ENCODE measurements around the gene JAKMIP2. TPM values are rescaled to one million over a fixed set of nuclear protein-coding genes. Genes with fewer than 3 reads are reported as not detected.
A peak's percentile ranks its signal among the peaks of the same experiment; 100 is the strongest.
"Not testable (repeated sequence)": the region's sequence is repeated elsewhere in the genome, so short reads cannot be mapped to it uniquely, and the experiment has no call there.

The JAKMIP2 gene
- total RNA-seq, 1 experiment from 2014 or later = not detected

GRCh38 chr5:147661541-147661940 is 121.0 kb downstream of the JAKMIP2 start:
- no peak for DNase-seq
- Histone ChIP-seq H3K4me3 (no peak overlapping the region), H3K27me3 (peaks cover 18% of the 10 kb centered on the region), H3K9me3 (no peaks in the 10 kb centered on the region), H3K36me3 (no peaks in the 10 kb centered on the region)

- Histone ChIP-seq H3K4me3 (no peak overlapping the region), H3K9me3 (no peaks in the 10 kb centered on the region; the same call in none of the 2 replicates), H3K36me3 (no peaks in the 10 kb centered on the region), H3K27me3 (peaks cover 8% of the 10 kb centered on the region; the same call in 1 of the 2 replicates)
- DNase-seq = no peak
Observed at GRCh38 chr5:147659166-147659929, 123.2 kb downstream of the JAKMIP2 start.

DNA sequence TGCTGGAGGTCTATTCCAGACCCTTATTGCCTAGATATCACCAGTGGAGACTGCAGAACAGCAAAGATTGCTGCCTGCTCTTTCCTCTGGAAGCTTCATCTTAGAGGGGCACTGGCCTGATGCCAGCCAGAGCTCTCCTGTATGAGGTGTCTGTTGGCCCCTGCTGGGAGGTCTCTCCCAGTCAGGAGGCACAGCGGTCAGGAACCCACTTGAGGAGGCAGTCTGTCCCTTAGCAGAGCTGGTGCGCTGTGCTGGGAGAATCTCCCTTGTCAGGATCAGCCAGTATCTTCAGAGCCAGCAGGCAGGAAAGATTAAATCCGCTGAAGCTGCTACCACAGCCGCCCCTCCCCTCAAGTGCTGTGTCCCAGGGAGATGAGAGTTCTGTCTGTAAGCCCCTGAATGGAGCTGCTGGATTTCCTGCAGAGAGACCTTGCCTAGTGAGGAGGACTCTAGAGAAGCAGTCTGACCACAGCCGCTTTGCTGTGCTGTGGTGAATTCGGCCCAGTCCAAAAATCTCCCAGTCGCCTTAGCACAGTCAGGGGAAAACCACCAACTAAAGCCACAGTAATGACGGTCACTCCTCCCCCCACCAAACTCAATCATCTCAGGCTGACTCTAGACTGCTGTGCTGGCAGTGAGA is 124.1 kb downstream of the JAKMIP2 start:
- no peaks in the 10 kb centered on the region for H3K36me3 ChIP-seq
- DNase-seq = no peak

GRCh38 chr5:147648597-147648996 is 133.9 kb downstream of the JAKMIP2 start:
- peaks cover 26% of the 10 kb centered on the region for H3K27me3 ChIP-seq
- H3K36me3 ChIP-seq = no peaks in the 10 kb centered on the region
- H3K4me3 ChIP-seq = no peak overlapping the region
- no peak for DNase-seq
- no peaks in the 10 kb centered on the region for H3K9me3 ChIP-seq

More for the DNA sequence above, 124.1 kb downstream of the JAKMIP2 start:
- Histone ChIP-seq H3K4me3 (no peak overlapping the region), H3K27me3 (peaks cover 8% of the 10 kb centered on the region; the same call in 1 of the 2 replicates), H3K9me3 (no peaks in the 10 kb centered on the region; the same call in none of the 2 replicates)

DNA sequence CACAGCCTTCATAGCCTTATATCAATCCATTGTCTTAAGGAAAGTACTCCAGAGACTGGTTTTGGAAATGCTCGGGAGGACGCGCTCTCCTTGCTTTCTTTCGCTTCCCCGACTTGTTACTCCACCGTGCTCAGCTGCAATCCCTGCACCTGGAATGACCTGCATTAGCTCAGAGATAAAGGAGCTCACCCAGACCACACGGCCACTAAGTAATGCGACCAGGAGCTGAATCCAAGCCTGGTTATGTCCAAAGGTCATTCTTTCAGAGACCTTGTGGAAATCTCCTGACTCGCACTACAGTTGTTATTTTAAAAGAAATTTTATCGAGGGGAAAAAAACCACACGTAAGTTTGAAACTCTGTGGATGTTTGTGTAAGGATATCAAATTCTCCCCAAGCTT is 137.3 kb downstream of the JAKMIP2 start:
- no peaks in the 10 kb centered on the region for H3K36me3 ChIP-seq
- peaks cover 34% of the 10 kb centered on the region for H3K27me3 ChIP-seq
- H3K9me3 ChIP-seq = no peaks in the 10 kb centered on the region
- H3K4me3 ChIP-seq = 0 out of 2 replicates have a peak overlapping the region, but pooled peaks have one; percentile 3
- DNase-seq = no peak

GRCh38 chr5:147644460-147644859 is 138.1 kb downstream of the JAKMIP2 start:
- H3K36me3 ChIP-seq = no peaks in the 10 kb centered on the region
- no peaks in the 10 kb centered on the region for H3K9me3 ChIP-seq
- DNase-seq = no peak
- peaks cover 34% of the 10 kb centered on the region for H3K27me3 ChIP-seq
- H3K4me3 ChIP-seq = no peak overlapping the region

DNA sequence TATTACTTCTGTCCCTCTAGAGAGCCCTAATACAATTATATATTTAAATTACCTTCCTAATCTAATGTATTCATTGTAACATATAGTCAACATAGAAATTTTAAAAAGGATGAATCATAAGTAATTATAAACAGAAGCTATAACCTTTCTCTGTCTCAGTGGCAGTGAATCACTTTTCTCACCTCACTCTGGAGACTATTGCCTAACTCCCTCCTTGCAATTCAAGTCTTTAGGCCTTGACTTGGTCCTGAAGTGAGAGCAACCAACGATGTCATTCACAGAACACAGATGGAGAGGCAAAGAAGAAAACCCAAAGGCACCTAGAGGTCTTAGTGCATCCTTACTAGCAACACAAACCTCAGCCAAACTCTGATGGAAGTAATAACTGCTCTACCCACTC is 139.4 kb downstream of the JAKMIP2 start:
- Histone ChIP-seq H3K9me3 (no peaks in the 10 kb centered on the region), H3K27me3 (peaks cover 36% of the 10 kb centered on the region), H3K4me3 (no peak overlapping the region), H3K36me3 (no peaks in the 10 kb centered on the region)
- no peak for DNase-seq

DNA sequence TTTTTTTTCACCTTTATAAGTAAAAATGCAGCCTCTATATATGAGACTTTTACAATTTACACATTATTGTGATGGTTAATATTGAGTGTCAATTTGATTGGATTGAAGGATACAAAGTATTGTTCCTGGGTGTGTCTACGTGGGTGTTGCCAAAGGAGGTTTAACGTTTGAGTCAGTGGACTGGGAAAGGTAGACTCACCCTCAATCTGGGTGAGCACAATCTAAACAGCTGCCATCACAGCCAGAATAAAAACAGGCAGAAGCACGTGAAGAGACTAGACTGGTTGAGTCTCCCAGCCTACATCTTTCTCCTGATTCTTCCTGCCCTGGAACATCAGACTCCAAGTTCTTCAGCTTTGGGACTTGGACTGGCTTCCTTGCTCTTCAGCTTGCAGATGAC is 139.9 kb downstream of the JAKMIP2 start:
- no peaks in the 10 kb centered on the region for H3K36me3 ChIP-seq
- H3K9me3 ChIP-seq = no peaks in the 10 kb centered on the region
- no peak overlapping the region for H3K4me3 ChIP-seq
- DNase-seq = no peak
- H3K27me3 ChIP-seq = peaks cover 37% of the 10 kb centered on the region

DNA sequence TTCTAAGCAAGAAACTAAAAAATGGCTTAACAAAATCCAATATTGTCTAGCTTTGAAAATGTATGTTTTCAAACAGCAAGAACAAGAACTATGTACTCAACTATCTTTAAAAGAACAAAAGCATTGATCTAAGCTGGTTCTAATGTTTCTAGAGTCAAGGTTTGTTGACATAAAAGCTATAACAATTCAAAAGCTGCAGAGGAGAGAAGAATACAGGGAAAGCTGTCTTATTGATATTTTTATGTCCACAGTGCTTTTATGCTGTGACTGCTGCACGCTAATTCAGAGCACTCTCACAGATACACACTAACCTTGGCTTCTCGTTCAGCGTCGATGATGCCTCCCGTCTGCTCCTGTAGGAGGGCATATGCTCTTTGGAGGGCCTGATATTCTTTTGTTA is 143.2 kb downstream of the JAKMIP2 start:
- Histone ChIP-seq H3K27me3 (peaks cover 20% of the 10 kb centered on the region), H3K9me3 (no peaks in the 10 kb centered on the region), H3K4me3 (no peak overlapping the region), H3K36me3 (no peaks in the 10 kb centered on the region)
- no peak for DNase-seq

DNA sequence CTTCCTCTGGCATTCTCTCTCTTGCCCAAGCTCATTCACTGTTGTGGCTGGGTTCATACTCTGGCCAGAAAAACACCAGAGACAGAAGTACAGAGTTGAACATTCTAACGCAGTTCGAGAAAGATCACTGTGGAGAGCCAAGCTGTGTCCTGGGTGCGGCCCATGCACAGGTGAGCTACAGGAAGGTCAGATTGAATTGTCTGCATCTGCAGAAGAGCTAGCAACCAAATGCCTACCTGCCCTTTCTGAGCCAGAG is 145.9 kb downstream of the JAKMIP2 start:
- H3K36me3 ChIP-seq = no peaks in the 10 kb centered on the region
- H3K9me3 ChIP-seq = no peaks in the 10 kb centered on the region
- no peak overlapping the region for H3K4me3 ChIP-seq
- peaks cover 13% of the 10 kb centered on the region for H3K27me3 ChIP-seq
- DNase-seq = no peak

GRCh38 chr5:147635882-147636728 is 146.4 kb downstream of the JAKMIP2 start:
- H3K27me3 ChIP-seq = peaks cover 13% of the 10 kb centered on the region
- no peaks in the 10 kb centered on the region for H3K36me3 ChIP-seq
- H3K9me3 ChIP-seq = no peaks in the 10 kb centered on the region
- no peak overlapping the region for H3K4me3 ChIP-seq
- no peak for DNase-seq

DNA sequence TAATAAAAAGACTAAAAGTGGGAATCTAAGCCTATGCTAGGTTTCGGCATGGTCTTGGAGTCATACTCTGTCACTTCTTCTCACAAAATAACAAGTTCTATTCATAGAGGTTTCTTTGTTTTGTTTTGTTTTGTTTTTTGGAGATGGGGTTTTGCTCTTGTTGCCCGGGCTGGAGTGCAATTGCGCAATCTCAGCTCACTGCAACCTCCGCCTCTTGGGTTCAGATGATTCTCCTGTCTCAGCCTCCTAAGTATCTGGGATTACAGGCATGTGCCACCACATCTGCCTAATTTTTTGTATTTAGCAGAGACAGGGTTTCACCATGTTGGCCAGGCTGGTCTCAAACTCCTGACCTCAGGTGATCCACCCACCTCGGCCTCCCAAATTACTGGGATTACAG is 147.1 kb downstream of the JAKMIP2 start:
- H3K27me3 ChIP-seq = peaks cover 15% of the 10 kb centered on the region
- not testable (repeated sequence) for H3K36me3 ChIP-seq, DNase-seq, H3K9me3 ChIP-seq, H3K4me3 ChIP-seq

GRCh38 chr5:147633173-147633572 is 149.4 kb downstream of the JAKMIP2 start:
- H3K9me3 ChIP-seq = no peaks in the 10 kb centered on the region

GRCh38 chr5:147631428-147632003 is 151.0 kb downstream of the JAKMIP2 start:
- Histone ChIP-seq H3K36me3 (no peaks in the 10 kb centered on the region), H3K9me3 (no peaks in the 10 kb centered on the region), H3K4me3 (no peak overlapping the region), H3K27me3 (0 out of 2 replicates have a peak, but pooled peaks cover 16% of the 10 kb centered on the region)
- no peak for DNase-seq

More at GRCh38 chr5:147633173-147633572, 149.4 kb downstream of the JAKMIP2 start:
- DNase-seq = no peak
- no peaks in the 10 kb centered on the region for H3K36me3 ChIP-seq
- peaks cover 12% of the 10 kb centered on the region; the same call in 1 of the 2 replicates for H3K27me3 ChIP-seq
- H3K4me3 ChIP-seq = no peak overlapping the region

- peaks cover 16% of the 10 kb centered on the region; the same call in 1 of the 2 replicates for H3K27me3 ChIP-seq
- no peak overlapping the region for H3K4me3 ChIP-seq
- H3K9me3 ChIP-seq = no peaks in the 10 kb centered on the region
- no peaks in the 10 kb centered on the region for H3K36me3 ChIP-seq
- no peak for DNase-seq
Observed at GRCh38 chr5:147629196-147629595, 153.3 kb downstream of the JAKMIP2 start.

DNA sequence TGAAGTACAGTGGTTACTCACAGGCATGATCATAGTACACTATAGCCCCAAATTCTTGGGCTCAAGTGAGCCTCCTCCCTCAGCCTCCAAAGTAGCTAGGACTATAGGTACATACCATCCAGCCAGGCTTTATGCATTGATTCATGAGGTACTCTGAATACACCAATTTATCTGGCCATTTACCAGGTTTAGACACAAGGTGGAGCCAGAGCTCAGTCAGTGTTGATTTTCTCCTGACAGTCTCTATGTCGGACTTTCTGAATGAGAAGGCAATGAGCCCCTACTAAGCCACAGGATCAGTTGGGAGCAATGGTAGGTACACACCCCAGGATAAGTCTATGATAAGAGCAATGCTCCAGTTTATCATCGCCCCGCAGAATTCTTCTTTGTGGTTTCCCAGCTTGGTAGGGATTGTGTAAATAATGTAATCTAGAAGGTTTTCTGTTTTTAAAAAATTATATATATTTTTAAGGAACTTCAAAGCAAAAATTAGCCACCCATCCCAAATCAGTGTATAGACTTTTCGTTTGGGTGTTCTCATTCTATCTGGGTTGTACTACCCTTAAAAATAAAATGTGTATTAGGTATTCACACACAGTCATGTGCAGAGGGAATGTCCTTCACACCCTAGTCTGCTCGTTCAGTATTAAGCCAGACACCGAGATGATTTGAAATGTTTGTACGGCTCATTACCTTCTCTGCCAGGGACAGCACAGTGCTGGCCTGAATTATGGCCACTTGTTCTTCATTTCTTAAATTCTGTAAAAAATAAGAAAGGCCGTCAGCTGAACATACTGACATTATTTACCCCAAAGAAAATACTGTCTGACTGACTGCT is 154.3 kb downstream of the JAKMIP2 start:
- H3K27me3 ChIP-seq = peaks cover 16% of the 10 kb centered on the region; the same call in 1 of the 2 replicates
- DNase-seq = peak; percentile 42
- H3K9me3 ChIP-seq = no peaks in the 10 kb centered on the region
- no peaks in the 10 kb centered on the region for H3K36me3 ChIP-seq
- no peak overlapping the region for H3K4me3 ChIP-seq
